HCT116 (cell line): ENCODE results near the gene CYB5A. TPM values are rescaled to one million over a fixed set of nuclear protein-coding genes. Genes with fewer than 3 reads are reported as not detected.

Experiments used
- ATAC-seq: fragments of 200-7000 bp; cut with Tn5 transposase; 2 replicates; pipeline ENCODE4 v1.9.1; 2020; ENCODE audit warnings: mild to moderate bottlenecking, moderate library complexity
- BruUV-seq: library from RNA; stranded (reverse); fragments of 400-500 nt; replicated peaks from 2 replicates; lab custom pipeline; 2021; lab: Mats Ljungman, UMichigan
- CTCF ChIA-PET: fragments of 300-600 bp; sonication (Branson Sonifier 250); formaldehyde crosslinking; loops from one replicate; lab custom pipeline; 2021; ENCODE audit warnings: antibody characterized with exemption; lab: Charles Lee
- POLR2A ChIA-PET: fragments of 300-600, 350-600 bp; sonication (Branson Sonifier 250); formaldehyde crosslinking; loops from one replicate; lab custom pipeline; 2021; ENCODE audit warnings: antibody characterized with exemption; lab: Charles Lee
- RAD21 ChIA-PET, 2 experiments: fragments of 300-600 bp; sonication (Branson Sonifier 250); formaldehyde crosslinking; loops; one replicate each; lab custom pipeline; 2023; ENCODE audit warnings: low total read pairs in 2 of 2; ENCODE audit not compliant: uncharacterized antibody in 2 of 2, unreplicated experiment in 2 of 2, low non-redundant PET in 1 of 2; lab: Charles Lee
- DNase-seq: peaks from one replicate; pipeline ENCODE4 v3.0.0-alpha.2; 2010; ENCODE audit warnings: low read depth, low spot score
- H2AFZ ChIP-seq: fragments of 200-600 bp; shearing (Covaris generic), sonication (generic); 2 replicates; pipeline ENCODE4 v1.6.1; 2017; ENCODE audit warnings: low read depth, mixed run types, mixed read lengths, antibody characterized with exemption, low read length; ENCODE audit not compliant: poor library complexity, severe bottlenecking
- H3K27ac ChIP-seq: 2 replicates; pipeline ENCODE4 v1.5.1; 2012; ENCODE audit warnings: low read depth, low read length
- H3K27me3 ChIP-seq: fragments of 200-600 bp; sonication (generic); 2 replicates; pipeline ENCODE4 v1.6.1; 2016; ENCODE audit warnings: mixed run types, low read length, mixed read lengths; ENCODE audit not compliant: insufficient read depth
- H3K36me3 ChIP-seq, 2 experiments: fragments of 200-500 bp in 1 of 2; fragments of 200-600 bp in 1 of 2; sonication (Bioruptor generic) in 1 of 2; sonication (generic) in 1 of 2; 2 replicates each; pipeline versions ENCODE4 v1.5.1 to v1.6.1; 2014 to 2016; ENCODE audit warnings: low read length in 2 of 2, inconsistent platforms in 1 of 2, mixed read lengths in 1 of 2, mixed run types in 1 of 2; ENCODE audit not compliant: insufficient read depth in 2 of 2, control insufficient read depth in 1 of 2
- H3K4me1 ChIP-seq, 2 experiments: fragments of 200-600 bp in 1 of 2; sonication (generic) in 1 of 2; 2 replicates each; pipeline versions ENCODE4 v1.5.1 to v1.6.1; 2012 to 2017; ENCODE audit warnings: low read length in 2 of 2, inconsistent platforms in 1 of 2, mild to moderate bottlenecking in 1 of 2, mixed read lengths in 1 of 2, mixed run types in 1 of 2, moderate library complexity in 1 of 2; ENCODE audit not compliant: insufficient read depth in 2 of 2, control insufficient read depth in 1 of 2
- H3K4me2 ChIP-seq: fragments of 200-600 bp; sonication (generic); 2 replicates; pipeline ENCODE4 v1.6.1; 2017; ENCODE audit warnings: mixed run types, low read length, mixed read lengths
- H3K4me3 ChIP-seq, 2 experiments: fragments of 200-600 bp in 1 of 2; sonication (generic) in 1 of 2; replicated peaks in 1 of 2; 2 replicates each; pipeline ENCODE4 v1.5.1; 2011 to 2016; ENCODE audit warnings: low read length in 2 of 2, control low read depth in 1 of 2, low read depth in 1 of 2, mild to moderate bottlenecking in 1 of 2, mixed read lengths in 1 of 2, mixed run types in 1 of 2
- H3K79me2 ChIP-seq: fragments of 200-600 bp; sonication (generic); 2 replicates; pipeline ENCODE4 v1.6.1; 2017; ENCODE audit warnings: mild to moderate bottlenecking, mixed run types, low read length, moderate library complexity, mixed read lengths; ENCODE audit not compliant: insufficient read depth
- H3K9ac ChIP-seq: fragments of 200-600 bp; sonication (generic); 2 replicates; pipeline ENCODE4 v1.6.1; 2016; ENCODE audit warnings: low read length, mixed read lengths
- H3K9me2 ChIP-seq: fragments of 200-600 bp; sonication (generic), shearing (Covaris generic); 2 replicates; pipeline ENCODE4 v1.6.1; 2017; ENCODE audit warnings: mixed run types, mild to moderate bottlenecking, moderate library complexity; ENCODE audit not compliant: insufficient read depth
- H3K9me3 ChIP-seq, 2 experiments: fragments of 200-500 bp in 1 of 2; fragments of 200-600 bp in 1 of 2; sonication (Bioruptor generic) in 1 of 2; sonication (generic) in 1 of 2; 2 replicates each; pipeline ENCODE4 v1.6.1; 2014 to 2017; ENCODE audit warnings: low read length in 2 of 2, mixed read lengths in 2 of 2, inconsistent platforms in 1 of 2, low read depth in 1 of 2, mild to moderate bottlenecking in 1 of 2, mixed run types in 1 of 2, moderate library complexity in 1 of 2; ENCODE audit not compliant: control insufficient read depth in 1 of 2, insufficient read depth in 1 of 2
- H4K20me1 ChIP-seq: fragments of 200-600 bp; sonication (generic), shearing (Covaris generic); 2 replicates; pipeline ENCODE4 v1.6.1; 2017; ENCODE audit warnings: mixed run types, mild to moderate bottlenecking, moderate library complexity; ENCODE audit not compliant: insufficient read depth
- CBX3 ChIP-seq: IDR thresholded peaks from 2 replicates; pipeline ENCODE4 v1.6.1; 2012; ENCODE audit warnings: low read depth
- CEBPB ChIP-seq: IDR thresholded peaks from 2 replicates; pipeline ENCODE4 v1.6.1; 2012; ENCODE audit warnings: low read depth
- EGR1 ChIP-seq: IDR thresholded peaks from 2 replicates; pipeline ENCODE4 v1.6.1; 2012; ENCODE audit warnings: low read depth
- ELF1 ChIP-seq: IDR thresholded peaks from 2 replicates; pipeline ENCODE4 v1.6.1; 2012; ENCODE audit warnings: low read depth, borderline replicate concordance
- EZH2 ChIP-seq: fragments of 200-600 bp; sonication (generic); IDR thresholded peaks from 2 replicates; pipeline ENCODE4 v1.6.1; 2017; ENCODE audit warnings: antibody characterized with exemption, mixed run types
- FOSL1 ChIP-seq: IDR thresholded peaks from 2 replicates; pipeline ENCODE4 v1.6.1; 2012; ENCODE audit warnings: low read depth
- JUND ChIP-seq: IDR thresholded peaks from 2 replicates; pipeline ENCODE4 v1.6.1; 2012
- POLR2A ChIP-seq: IDR thresholded peaks from 2 replicates; pipeline ENCODE4 v1.7.0; 2011; ENCODE audit warnings: borderline replicate concordance; ENCODE audit not compliant: insufficient read depth, insufficient read length; ENCODE audit errors: extremely low read depth
- POLR2AphosphoS5 ChIP-seq: IDR thresholded peaks from 2 replicates; pipeline ENCODE4 v1.6.1; 2011; ENCODE audit warnings: mild to moderate bottlenecking, low read depth, low read length, moderate library complexity
- RAD21 ChIP-seq: IDR thresholded peaks from 2 replicates; pipeline ENCODE4 v1.6.1; 2012; ENCODE audit warnings: low read depth, mild to moderate bottlenecking
- SIN3A ChIP-seq: IDR thresholded peaks from 2 replicates; pipeline ENCODE4 v1.6.1; 2012; ENCODE audit warnings: low read depth
- SP1 ChIP-seq: IDR thresholded peaks from 2 replicates; pipeline ENCODE4 v1.6.1; 2012; ENCODE audit warnings: low read depth
- TCF7L2 ChIP-seq: IDR thresholded peaks from 2 replicates; pipeline ENCODE4 v1.7.0; 2011; ENCODE audit warnings: borderline replicate concordance, inconsistent platforms; ENCODE audit not compliant: insufficient read depth, insufficient read length; ENCODE audit errors: extremely low read depth
- YY1 ChIP-seq: IDR thresholded peaks from 2 replicates; pipeline ENCODE4 v1.6.1; 2011; ENCODE audit warnings: low read length, low read depth, moderate library complexity, mild to moderate bottlenecking; ENCODE audit not compliant: insufficient replicate concordance; ENCODE audit errors: extremely low read depth
- intact Hi-C: fragments of 100-400 bp; cut with micrococcal nuclease; formaldehyde crosslinking; loops from 2 replicates; pipeline ENCODE4 v1.10.0; 2022
- total RNA-seq: library from RNA; stranded (reverse); gene quantifications from one replicate; pipeline ENCODE4 v1.2.1, GENCODE V29; 2021; ENCODE audit not compliant: unreplicated experiment
- TF ChIP-seq, protein P1 (sequence below), 3 experiments: fragments of 200-600 bp in 1 of 3; sonication (generic) in 1 of 3; IDR thresholded peaks in 2 of 3; conservative IDR thresholded peaks in 1 of 3; 2 replicates each; pipeline ENCODE4 v1.5.1; 2012 to 2017; ENCODE audit warnings: low read depth in 2 of 3, low read length in 2 of 3, antibody characterized with exemption in 1 of 3, borderline replicate concordance in 1 of 3, control low read depth in 1 of 3, mild to moderate bottlenecking in 1 of 3, mixed read lengths in 1 of 3, mixed run types in 1 of 3, moderate library complexity in 1 of 3; ENCODE audit not compliant: insufficient read depth in 1 of 3
- TF ChIP-seq, protein P2 (sequence below): IDR thresholded peaks from 2 replicates; pipeline ENCODE4 v1.6.1; 2012; ENCODE audit warnings: low read depth

The CYB5A gene
- total RNA-seq, 1 experiment from 2014 or later = 37.7 TPM

DNA sequence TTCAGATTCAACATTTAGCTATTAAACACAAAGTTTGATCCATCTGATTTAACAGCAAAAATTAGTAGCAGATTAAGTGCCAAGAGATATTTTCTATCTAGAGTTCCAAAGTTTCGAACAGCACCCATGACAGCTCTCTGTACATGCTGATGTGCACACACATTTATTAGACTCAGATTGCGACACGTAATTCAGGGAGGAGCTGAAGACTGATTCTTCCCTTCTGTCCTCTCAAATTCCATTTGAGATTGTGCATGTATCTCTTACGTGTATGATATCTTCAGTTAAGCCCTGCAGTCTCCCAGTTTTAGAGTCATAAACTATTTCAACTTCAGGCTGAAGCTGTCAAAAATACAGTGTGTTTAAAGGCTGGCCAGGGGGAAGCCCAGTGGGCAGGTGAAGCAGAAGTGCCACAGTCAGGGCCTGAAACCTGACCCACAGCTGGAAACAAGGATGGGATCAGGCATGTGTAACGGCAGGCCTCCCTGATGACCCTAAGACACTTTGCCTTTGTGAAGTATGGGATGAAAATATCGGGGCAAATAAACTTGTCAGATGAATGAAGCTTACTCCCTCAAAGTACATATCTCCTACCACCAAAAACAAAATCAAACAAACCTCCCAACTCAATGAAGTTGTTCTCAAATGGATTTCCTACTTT lies 30.6 kb downstream of the CYB5A start:
- Histone ChIP-seq H3K9me3 (no peaks in the 10 kb centered on the region), H3K4me2 (no peak overlapping the region), H3K9ac (no peak overlapping the region), H3K36me3 (no peaks in the 10 kb centered on the region), H3K27ac (no peak overlapping the region), H2AFZ (no peak overlapping the region), H3K4me1 (no peaks in the 10 kb centered on the region), H3K79me2 (no peaks in the 10 kb centered on the region), H3K27me3 (no peaks in the 10 kb centered on the region), H3K4me3 (no peak overlapping the region), H4K20me1 (no peaks in the 10 kb centered on the region), H3K9me2 (no peaks in the 10 kb centered on the region)
- no peak for TF ChIP-seq EZH2
- TF ChIP-seq JUND = no peak
- TF ChIP-seq, protein P1, sequence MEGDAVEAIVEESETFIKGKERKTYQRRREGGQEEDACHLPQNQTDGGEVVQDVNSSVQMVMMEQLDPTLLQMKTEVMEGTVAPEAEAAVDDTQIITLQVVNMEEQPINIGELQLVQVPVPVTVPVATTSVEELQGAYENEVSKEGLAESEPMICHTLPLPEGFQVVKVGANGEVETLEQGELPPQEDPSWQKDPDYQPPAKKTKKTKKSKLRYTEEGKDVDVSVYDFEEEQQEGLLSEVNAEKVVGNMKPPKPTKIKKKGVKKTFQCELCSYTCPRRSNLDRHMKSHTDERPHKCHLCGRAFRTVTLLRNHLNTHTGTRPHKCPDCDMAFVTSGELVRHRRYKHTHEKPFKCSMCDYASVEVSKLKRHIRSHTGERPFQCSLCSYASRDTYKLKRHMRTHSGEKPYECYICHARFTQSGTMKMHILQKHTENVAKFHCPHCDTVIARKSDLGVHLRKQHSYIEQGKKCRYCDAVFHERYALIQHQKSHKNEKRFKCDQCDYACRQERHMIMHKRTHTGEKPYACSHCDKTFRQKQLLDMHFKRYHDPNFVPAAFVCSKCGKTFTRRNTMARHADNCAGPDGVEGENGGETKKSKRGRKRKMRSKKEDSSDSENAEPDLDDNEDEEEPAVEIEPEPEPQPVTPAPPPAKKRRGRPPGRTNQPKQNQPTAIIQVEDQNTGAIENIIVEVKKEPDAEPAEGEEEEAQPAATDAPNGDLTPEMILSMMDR (IDR thresholded peaks at IDR 0.05 in 2 of 3, conservative IDR thresholded peaks at IDR 0.05 in 1 of 3; ENCODE audit: borderline replicate concordance in 1 of 3, insufficient read depth in 1 of 3, low read depth in 2 of 3, low read length in 2 of 3) = no peak
- TF ChIP-seq POLR2AphosphoS5 = no peak
- TF ChIP-seq CBX3 = no peak
- TF ChIP-seq EGR1 = no peak
- no peak for TF ChIP-seq FOSL1
- TF ChIP-seq POLR2A = no peak
- no peak for TF ChIP-seq CEBPB
- TF ChIP-seq YY1 = no peak
- TF ChIP-seq RAD21 = no peak
- TF ChIP-seq ELF1 = no peak
- TF ChIP-seq SP1 = no peak
- no peak for TF ChIP-seq SIN3A
- TF ChIP-seq TCF7L2 = no peak
- TF ChIP-seq, protein P2, sequence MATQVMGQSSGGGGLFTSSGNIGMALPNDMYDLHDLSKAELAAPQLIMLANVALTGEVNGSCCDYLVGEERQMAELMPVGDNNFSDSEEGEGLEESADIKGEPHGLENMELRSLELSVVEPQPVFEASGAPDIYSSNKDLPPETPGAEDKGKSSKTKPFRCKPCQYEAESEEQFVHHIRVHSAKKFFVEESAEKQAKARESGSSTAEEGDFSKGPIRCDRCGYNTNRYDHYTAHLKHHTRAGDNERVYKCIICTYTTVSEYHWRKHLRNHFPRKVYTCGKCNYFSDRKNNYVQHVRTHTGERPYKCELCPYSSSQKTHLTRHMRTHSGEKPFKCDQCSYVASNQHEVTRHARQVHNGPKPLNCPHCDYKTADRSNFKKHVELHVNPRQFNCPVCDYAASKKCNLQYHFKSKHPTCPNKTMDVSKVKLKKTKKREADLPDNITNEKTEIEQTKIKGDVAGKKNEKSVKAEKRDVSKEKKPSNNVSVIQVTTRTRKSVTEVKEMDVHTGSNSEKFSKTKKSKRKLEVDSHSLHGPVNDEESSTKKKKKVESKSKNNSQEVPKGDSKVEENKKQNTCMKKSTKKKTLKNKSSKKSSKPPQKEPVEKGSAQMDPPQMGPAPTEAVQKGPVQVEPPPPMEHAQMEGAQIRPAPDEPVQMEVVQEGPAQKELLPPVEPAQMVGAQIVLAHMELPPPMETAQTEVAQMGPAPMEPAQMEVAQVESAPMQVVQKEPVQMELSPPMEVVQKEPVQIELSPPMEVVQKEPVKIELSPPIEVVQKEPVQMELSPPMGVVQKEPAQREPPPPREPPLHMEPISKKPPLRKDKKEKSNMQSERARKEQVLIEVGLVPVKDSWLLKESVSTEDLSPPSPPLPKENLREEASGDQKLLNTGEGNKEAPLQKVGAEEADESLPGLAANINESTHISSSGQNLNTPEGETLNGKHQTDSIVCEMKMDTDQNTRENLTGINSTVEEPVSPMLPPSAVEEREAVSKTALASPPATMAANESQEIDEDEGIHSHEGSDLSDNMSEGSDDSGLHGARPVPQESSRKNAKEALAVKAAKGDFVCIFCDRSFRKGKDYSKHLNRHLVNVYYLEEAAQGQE = no peak
- intact Hi-C loops = no loop called here
- ChIA-PET CTCF (no interaction called here), RAD21 (no interaction called here), POLR2A (no interaction called here)
- no TSS peak for BruUV-seq
- DNase-seq = no peak
- no peak for ATAC-seq
